ENCODE results near the gene PASK. TPM values are rescaled to one million over a fixed set of nuclear protein-coding genes. Genes with fewer than 3 reads are reported as not detected.

Gene PASK
- total RNA-seq, 2 experiments from 2014 or later: 26.8 to 84.3 TPM

DNA sequence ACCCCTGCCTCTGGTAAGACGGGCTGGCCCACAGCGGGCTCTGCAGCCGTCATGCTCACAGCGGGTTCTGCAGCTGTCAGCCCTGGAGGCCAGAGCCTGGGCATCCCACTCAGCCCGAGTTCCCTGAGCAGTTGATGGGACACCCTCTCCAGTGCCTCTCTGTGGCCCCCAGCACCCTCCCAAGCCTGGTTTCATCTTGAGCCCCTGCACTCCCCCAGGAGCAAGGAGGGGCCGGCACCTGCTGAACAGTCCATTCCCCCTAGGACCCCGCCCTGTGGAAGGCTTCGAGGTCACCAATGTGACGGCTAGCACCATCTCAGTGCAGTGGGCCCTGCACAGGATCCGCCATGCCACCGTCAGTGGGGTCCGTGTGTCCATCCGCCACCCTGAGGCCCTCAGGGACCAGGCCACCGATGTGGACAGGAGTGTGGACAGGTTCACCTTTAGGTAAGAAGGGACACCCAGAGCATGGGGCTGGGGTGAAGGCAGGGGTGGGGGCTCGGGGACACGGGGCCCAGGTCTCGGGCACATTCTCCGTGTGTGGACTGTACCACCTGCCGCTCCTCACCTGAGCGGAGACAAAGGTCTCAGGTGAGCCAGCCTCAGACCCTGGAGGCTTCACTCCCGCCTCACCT lies 81.7 kb downstream of the PASK start:
- H3K79me2 ChIP-seq (ENCODE audit: insufficient read depth, low read depth, low read length): no peaks in the 10 kb centered on the region
- ChIA-PET CTCF (ENCODE audit: unreplicated experiment) (no interaction called here), POLR2A (no interaction called here)
- DNase-seq (ENCODE audit: low spot score): no peak
- TF ChIP-seq EZH2phosphoT487 (IDR thresholded peaks at IDR 0.05; ENCODE audit: borderline replicate concordance, low read depth, low read length) (no peak), CTCF (conservative IDR thresholded peaks at IDR 0.05; ENCODE audit: low read length) (no peak)
- H3K9me3 ChIP-seq (ENCODE audit: low read length): no peaks in the 10 kb centered on the region
- H4K20me1 ChIP-seq (ENCODE audit: insufficient read depth, low read length): no peaks in the 10 kb centered on the region; the same call in 1 of the 2 replicates
- no TSS peak for BruUV-seq (replicated peaks)
- no peak overlapping the region for H3K4me3 ChIP-seq (ENCODE audit: low read depth, low read length, poor library complexity, severe bottlenecking)
- no peak overlapping the region for H2AFZ ChIP-seq (ENCODE audit: low read length)
- intact Hi-C loops (cut with micrococcal nuclease; ENCODE audit: unreplicated experiment): no loop called here
- no peaks in the 10 kb centered on the region for H3K36me3 ChIP-seq (ENCODE audit: insufficient read depth, low read length)
- H3K4me1 ChIP-seq (ENCODE audit: insufficient read depth, low read length, poor library complexity, severe bottlenecking): no peaks in the 10 kb centered on the region
- no peaks in the 10 kb centered on the region for H3K9me2 ChIP-seq (ENCODE audit: insufficient read depth, low read length)
- H3K27ac ChIP-seq (ENCODE audit: low read depth, low read length, poor library complexity, severe bottlenecking): no peak overlapping the region
- H3K4me2 ChIP-seq (ENCODE audit: low read length): no peak overlapping the region

- Histone ChIP-seq H3K36me3 (ENCODE audit: insufficient read depth, low read length) (no peaks in the 10 kb centered on the region), H3K9me2 (ENCODE audit: insufficient read depth, low read length) (no peaks in the 10 kb centered on the region), H4K20me1 (ENCODE audit: insufficient read depth, low read length) (no peaks in the 10 kb centered on the region), H3K79me2 (ENCODE audit: insufficient read depth, low read depth, low read length) (no peaks in the 10 kb centered on the region), H3K9me3 (ENCODE audit: low read length) (no peaks in the 10 kb centered on the region), H3K4me1 (ENCODE audit: insufficient read depth, low read length, poor library complexity, severe bottlenecking) (no peaks in the 10 kb centered on the region), H3K27ac (ENCODE audit: low read depth, low read length, poor library complexity, severe bottlenecking) (no peak overlapping the region), H2AFZ (ENCODE audit: low read length) (no peak overlapping the region), H3K4me3 (ENCODE audit: low read depth, low read length, poor library complexity, severe bottlenecking) (no peak overlapping the region), H3K4me2 (ENCODE audit: low read length) (no peak overlapping the region)
- intact Hi-C loops (cut with micrococcal nuclease; ENCODE audit: unreplicated experiment): no loop called here
- TF ChIP-seq CTCF (conservative IDR thresholded peaks at IDR 0.05; ENCODE audit: low read length): no peak
- no peak for TF ChIP-seq EZH2phosphoT487 (IDR thresholded peaks at IDR 0.05; ENCODE audit: borderline replicate concordance, low read depth, low read length)
- BruUV-seq (replicated peaks): no TSS peak
- CTCF ChIA-PET (ENCODE audit: unreplicated experiment): no interaction called here
- DNase-seq (ENCODE audit: low spot score): no peak
- POLR2A ChIA-PET: no interaction called here
Measured at GRCh38 chr2:241066893-241067341, 82.4 kb downstream of the PASK start.

- BruUV-seq (replicated peaks): no TSS peak
- Histone ChIP-seq H3K36me3 (ENCODE audit: insufficient read depth, low read length) (no peaks in the 10 kb centered on the region), H3K9me3 (ENCODE audit: low read length) (no peaks in the 10 kb centered on the region), H4K20me1 (ENCODE audit: insufficient read depth, low read length) (no peaks in the 10 kb centered on the region), H2AFZ (ENCODE audit: low read length) (no peak overlapping the region), H3K27ac (ENCODE audit: low read depth, low read length, poor library complexity, severe bottlenecking) (no peak overlapping the region), H3K4me3 (ENCODE audit: low read depth, low read length, poor library complexity, severe bottlenecking) (no peak overlapping the region), H3K9me2 (ENCODE audit: insufficient read depth, low read length) (no peaks in the 10 kb centered on the region), H3K4me1 (ENCODE audit: insufficient read depth, low read length, poor library complexity, severe bottlenecking) (no peaks in the 10 kb centered on the region), H3K4me2 (ENCODE audit: low read length) (no peak overlapping the region), H3K79me2 (ENCODE audit: insufficient read depth, low read depth, low read length) (no peaks in the 10 kb centered on the region)
- CTCF ChIA-PET (ENCODE audit: unreplicated experiment): no interaction called here
- intact Hi-C loops (cut with micrococcal nuclease; ENCODE audit: unreplicated experiment): no loop called here
- TF ChIP-seq EZH2phosphoT487 (IDR thresholded peaks at IDR 0.05; ENCODE audit: borderline replicate concordance, low read depth, low read length): no peak
- no peak for TF ChIP-seq CTCF (conservative IDR thresholded peaks at IDR 0.05; ENCODE audit: low read length)
- POLR2A ChIA-PET: no interaction called here
- no peak for DNase-seq (ENCODE audit: low spot score)
Measured at GRCh38 chr2:241066171-241066892, 82.9 kb downstream of the PASK start.
